GM20431 (cell line): ENCODE results near the gene GALNT2.

Experiments
- in situ Hi-C: fragments of 300-500 bp; cut with MseI, MboI; formaldehyde crosslinking; loops from one replicate; pipeline ENCODE4 v1.15.0; 2020; ENCODE audit warnings: low sequenced_read_pairs; ENCODE audit not compliant: unreplicated experiment

The GALNT2 gene

GRCh38 chr1:230125640-230126528, 58.8 kb downstream of the GALNT2 start:
- in situ Hi-C loops = no loop called here

- in situ Hi-C loops = no loop called here
Measured at GRCh38 chr1:230126529-230127104, 59.6 kb downstream of the GALNT2 start.

DNA sequence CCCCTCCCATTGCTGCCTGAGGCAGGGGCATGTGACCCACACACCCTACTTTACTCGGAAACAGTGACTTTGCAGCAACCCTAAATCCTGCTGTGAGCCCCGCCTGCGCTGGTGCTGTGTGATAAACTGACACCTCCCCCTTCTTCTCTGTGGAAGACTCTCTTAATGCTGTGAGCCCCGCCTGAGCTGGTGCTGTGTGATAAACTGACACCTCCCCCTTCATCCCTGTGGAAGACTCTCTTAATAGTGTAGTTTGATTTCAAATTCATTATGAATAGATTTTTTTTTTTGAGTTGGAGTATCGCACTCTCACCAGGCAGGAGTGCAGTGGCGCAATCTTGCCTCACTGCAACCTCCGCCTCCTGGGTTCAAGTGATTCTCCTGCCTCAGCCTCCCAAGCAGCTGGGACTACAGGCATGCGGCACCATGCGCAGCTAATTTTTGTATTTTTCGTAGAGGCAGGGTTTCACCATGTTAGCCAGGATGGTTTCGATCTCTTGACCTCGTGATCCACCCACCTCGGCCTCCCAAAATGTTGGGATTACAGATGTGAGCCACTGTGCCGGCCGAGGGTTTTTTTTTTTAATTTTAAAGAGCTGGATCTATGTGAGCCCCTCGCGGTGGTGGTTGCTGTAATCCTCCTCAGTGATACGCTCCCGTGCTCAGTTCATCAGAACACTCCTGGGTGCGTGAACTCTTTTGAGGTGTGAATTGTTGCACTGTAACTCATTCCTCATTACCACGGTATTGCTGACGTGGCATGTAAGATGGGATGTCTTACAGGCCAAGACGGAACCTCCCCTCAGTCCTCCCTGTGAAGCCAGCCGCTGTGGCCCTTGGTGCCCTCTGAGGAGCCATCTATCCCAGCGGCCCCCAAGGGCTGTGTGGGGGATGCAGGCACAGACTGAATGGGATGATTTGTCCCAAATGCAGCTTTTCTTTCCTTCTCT, 60.3 kb downstream of the GALNT2 start:
- in situ Hi-C loops = no loop called here

GRCh38 chr1:230128569-230129285, 61.7 kb downstream of the GALNT2 start:
- in situ Hi-C loops = no loop called here

DNA sequence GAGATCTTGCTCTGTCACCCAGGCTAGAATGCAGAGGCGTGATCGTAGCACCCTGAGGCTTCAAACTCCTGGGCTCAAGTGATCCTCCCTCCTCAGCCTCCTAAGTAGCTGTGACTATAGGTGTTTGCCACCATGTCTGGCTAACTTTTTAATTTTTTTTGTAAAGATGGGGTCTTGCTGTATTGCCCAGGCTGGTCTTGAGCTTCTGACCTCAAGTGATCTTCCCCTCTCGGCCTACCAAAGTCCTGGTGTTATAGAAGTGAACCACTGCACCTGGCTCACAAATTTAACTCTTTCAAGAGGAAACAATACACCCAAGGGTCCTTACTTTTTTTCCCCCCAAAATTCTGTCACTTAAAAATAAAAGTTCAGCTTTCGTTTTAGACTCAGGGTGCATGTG, 62.3 kb downstream of the GALNT2 start:
- in situ Hi-C loops = no loop called here

GRCh38 chr1:230130172-230130944, 63.3 kb downstream of the GALNT2 start:
- in situ Hi-C loops = no loop called here

DNA sequence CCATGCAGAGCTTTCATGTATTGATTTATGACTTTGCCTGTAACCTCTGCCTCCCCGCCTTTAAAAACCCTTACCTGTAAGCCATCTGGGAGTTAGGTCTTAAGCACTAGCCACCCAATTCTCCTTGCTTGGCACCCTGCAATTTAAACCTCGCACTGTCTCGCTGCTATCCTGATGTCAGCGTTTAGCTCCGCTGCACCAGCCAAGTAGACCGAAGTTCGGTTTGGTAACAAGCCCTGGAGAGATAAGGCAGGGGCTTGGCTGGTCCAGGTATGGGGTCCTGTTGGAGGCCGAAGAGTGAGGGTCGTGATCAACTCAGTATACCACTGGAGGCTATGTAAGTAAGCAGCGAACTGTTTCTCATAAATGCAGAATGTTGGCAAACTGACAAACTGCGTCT, 64.4 kb downstream of the GALNT2 start:
- in situ Hi-C loops = no loop called here

DNA sequence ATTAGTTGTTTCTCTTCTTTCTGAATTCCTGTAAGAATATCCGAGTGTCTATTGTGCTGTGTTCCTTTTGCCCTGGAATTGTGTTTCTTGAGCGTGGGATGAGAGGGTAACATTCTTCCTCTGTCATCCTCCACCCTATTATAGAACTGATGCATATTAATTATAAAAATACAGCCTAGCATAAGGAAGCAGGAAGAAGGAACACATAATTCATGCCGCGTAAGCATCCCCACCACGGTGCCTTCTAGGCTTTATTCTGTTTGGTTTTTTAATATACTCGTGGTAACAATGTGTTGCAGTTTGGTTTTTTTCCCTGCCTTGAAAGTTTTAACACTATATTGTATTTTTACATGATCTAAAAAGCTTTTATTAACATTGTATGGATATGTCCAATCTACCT, 65.7 kb downstream of the GALNT2 start:
- in situ Hi-C loops = no loop called here

DNA sequence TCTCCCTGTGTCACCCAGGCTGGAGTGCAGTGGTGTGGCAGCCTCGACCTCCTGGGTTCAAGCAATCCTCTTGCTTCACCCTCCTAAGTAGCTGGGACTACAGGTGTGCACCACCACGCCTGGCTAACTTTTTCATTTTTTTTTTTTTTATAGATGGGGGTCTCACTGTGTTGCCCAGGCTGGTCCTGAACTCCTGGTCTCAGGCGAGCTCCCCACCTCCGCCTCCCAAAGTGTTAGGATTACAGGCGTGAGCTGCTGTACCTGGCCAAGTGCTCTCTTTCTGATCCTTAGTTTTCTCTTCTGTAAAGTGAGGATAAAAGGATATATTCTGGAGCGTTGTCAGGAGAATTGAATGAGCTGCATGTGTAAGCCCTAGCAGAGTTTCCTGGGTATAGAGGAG, 68.7 kb downstream of the GALNT2 start:
- in situ Hi-C loops = no loop called here

GRCh38 chr1:230136453-230137336, 69.7 kb downstream of the GALNT2 start:
- in situ Hi-C loops = no loop called here

DNA sequence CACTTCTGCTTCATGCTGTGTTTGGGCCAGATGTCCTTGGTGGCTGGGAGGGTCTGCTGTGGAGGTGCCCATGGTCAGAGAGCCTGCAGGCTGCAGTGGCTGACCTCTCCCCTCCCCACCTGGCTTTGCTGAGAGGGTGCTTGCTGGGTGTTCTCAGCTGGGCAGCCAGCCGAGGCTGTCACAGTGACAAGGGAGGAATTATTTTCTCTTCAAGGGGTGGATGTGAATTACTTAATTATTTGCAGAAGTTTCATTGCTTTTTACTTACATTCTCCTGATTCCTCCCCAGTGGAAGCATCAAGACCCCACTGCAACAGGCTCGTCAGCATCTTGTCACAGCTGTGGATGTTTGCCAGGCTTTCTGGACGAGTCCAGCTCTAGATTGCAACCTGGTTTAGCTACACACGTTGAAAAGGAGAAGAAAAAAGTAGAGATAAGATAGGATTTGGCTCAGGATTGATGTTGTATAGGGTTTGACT, 70.3 kb downstream of the GALNT2 start:
- in situ Hi-C loops = no loop called here

GRCh38 chr1:230138561-230139239, 71.7 kb downstream of the GALNT2 start:
- in situ Hi-C loops = no loop called here

GRCh38 chr1:230139315-230139714, 72.3 kb downstream of the GALNT2 start:
- in situ Hi-C loops = no loop called here

DNA sequence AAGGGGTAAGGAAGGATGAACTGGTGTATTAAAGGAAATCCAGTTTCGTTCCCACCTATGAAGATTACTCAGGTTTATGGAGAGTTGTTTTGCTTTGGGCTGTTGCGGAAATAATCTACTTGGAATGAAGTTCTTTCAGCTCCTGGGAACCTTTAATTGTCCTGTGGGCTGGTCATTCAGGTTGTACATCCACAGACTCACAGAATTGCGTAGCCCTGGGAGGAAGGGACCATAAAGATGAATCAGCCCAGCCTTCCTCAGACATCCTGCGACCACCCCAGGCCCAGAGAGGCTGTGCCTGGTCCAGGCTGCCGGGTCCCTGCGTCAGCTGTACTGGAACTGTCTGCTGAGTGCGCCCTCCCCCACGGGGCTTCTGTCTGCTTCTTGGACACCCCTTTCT, 72.7 kb downstream of the GALNT2 start:
- in situ Hi-C loops = no loop called here

DNA sequence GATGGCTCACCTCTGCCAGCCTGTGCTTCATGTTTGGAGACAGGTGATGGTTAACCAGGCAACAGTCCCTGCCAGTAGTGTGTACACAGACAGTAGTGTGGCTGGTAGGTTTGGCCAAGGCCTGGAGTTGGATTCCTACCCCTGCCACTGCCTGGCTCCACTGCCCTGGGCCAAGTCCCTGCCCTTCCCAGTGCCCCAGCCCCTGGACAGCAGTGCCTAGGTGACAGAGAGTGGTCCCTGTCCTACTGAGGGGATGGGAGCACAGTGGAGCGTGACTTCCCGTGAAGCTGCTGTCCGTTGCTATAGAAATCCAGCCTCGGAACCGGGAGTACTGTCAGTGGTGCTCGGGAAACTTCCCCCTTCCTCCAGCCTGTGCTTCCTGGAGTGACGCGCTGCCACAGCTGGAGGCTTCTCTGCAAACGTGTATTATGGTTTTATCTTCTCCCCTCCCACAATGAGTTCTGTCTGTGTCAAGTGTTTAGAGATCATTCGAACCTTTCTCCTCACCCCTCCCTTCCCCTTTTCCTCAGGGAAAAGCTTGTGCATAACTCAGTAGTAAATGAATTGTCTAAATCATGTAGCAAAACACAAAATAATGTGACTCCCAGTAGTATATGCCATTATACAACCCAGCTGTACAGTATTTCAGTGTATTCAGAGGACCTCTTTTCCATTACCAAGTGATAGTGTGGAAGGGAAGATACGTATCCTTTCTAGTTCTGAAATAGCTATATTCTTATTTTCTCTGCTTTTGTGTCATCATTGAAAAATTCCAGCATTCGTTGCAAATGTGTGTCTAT, 73.4 kb downstream of the GALNT2 start:
- in situ Hi-C loops = no loop called here

- in situ Hi-C loops = no loop called here
Measured at GRCh38 chr1:230141021-230141648, 74.1 kb downstream of the GALNT2 start.
